Caco-2 (cell line): Measurements from ENCODE around the gene LHX4. TPM values are rescaled to one million over a fixed set of nuclear protein-coding genes. Genes with fewer than 3 reads are reported as not detected.

Experiments
- BruUV-seq: library from RNA; stranded (reverse); fragments of 400-500 nt; replicated peaks from 2 replicates; lab custom pipeline; 2021; lab: Mats Ljungman, UMichigan
- CTCF ChIA-PET: fragments of 300-600 bp; sonication (Branson Sonifier 250); formaldehyde crosslinking; loops from one replicate; lab custom pipeline; 2022; ENCODE audit warnings: antibody characterized with exemption; lab: Charles Lee
- POLR2A ChIA-PET: fragments of 300-600 bp; sonication (Branson Sonifier 250); formaldehyde crosslinking; loops from one replicate; lab custom pipeline; 2022; ENCODE audit warnings: antibody characterized with exemption; lab: Charles Lee
- DNase-seq, 2 experiments: peaks; one replicate each; pipeline versions ENCODE4 v3.0.0 to v3.0.0-alpha.2; 2020 to 2022
- H3K27me3 ChIP-seq: replicated peaks from 2 replicates; pipeline ENCODE4 v1.6.0; 2011; ENCODE audit warnings: low read length; ENCODE audit not compliant: control insufficient read depth, insufficient read depth
- H3K36me3 ChIP-seq: 2 replicates; pipeline ENCODE4 v1.5.1; 2011; ENCODE audit warnings: low read length; ENCODE audit not compliant: control insufficient read depth, insufficient read depth
- H3K4me1 ChIP-seq: fragments of 250-450 bp; sonication (Bioruptor Pico); 2 replicates; pipeline ENCODE4 v1.5.1; 2020; ENCODE audit warnings: mild to moderate bottlenecking
- H3K4me3 ChIP-seq: 2 replicates; pipeline ENCODE4 v1.5.1; 2011; ENCODE audit warnings: low read depth, mild to moderate bottlenecking, control low read depth, low read length
- H3K9me3 ChIP-seq: fragments of 250-450 bp; sonication (Bioruptor Pico); 2 replicates; pipeline ENCODE4 v1.5.1; 2020; ENCODE audit warnings: mild to moderate bottlenecking, moderate library complexity
- H3K27ac Mint-ChIP-seq: one replicate; pipeline ENCODE4 v1.8.0; 2022; ENCODE audit warnings: mixed read lengths; ENCODE audit not compliant: unreplicated experiment
- H3K27me3 Mint-ChIP-seq: one replicate; pipeline ENCODE4 v1.8.0; 2022; ENCODE audit warnings: mixed read lengths; ENCODE audit not compliant: insufficient read depth, unreplicated experiment
- H3K36me3 Mint-ChIP-seq: one replicate; pipeline ENCODE4 v1.8.0; 2022; ENCODE audit warnings: mild to moderate bottlenecking, mixed read lengths; ENCODE audit not compliant: insufficient read depth, unreplicated experiment
- H3K4me1 Mint-ChIP-seq: one replicate; pipeline ENCODE4 v1.8.0; 2022; ENCODE audit warnings: low read depth, mixed read lengths; ENCODE audit not compliant: unreplicated experiment
- H3K4me3 Mint-ChIP-seq: one replicate; pipeline ENCODE4 v1.8.0; 2022; ENCODE audit warnings: mild to moderate bottlenecking, moderate library complexity, mixed read lengths; ENCODE audit not compliant: unreplicated experiment
- H3K9me3 Mint-ChIP-seq: one replicate; pipeline ENCODE4 v1.8.0; 2022; ENCODE audit warnings: mixed read lengths; ENCODE audit not compliant: unreplicated experiment
- intact Hi-C: fragments of 100-400 bp; cut with micrococcal nuclease; formaldehyde crosslinking; loops from one replicate; pipeline ENCODE4 v1.10.0; 2022; ENCODE audit not compliant: unreplicated experiment
- total RNA-seq: library from RNA; stranded (reverse); gene quantifications from 2 replicates; pipeline ENCODE4 v1.2.3, GENCODE V29; 2022
- TF ChIP-seq, protein P1 (sequence below), 2 experiments: fragments of 200-600 bp in 1 of 2; IDR thresholded peaks; 1 replicate in 1 of 2; 2 replicates in 1 of 2; pipeline versions ENCODE4 v1.5.1 to v1.8.0; 2011 to 2022; ENCODE audit warnings: antibody characterized with exemption in 1 of 2, control low read depth in 1 of 2, inconsistent platforms in 1 of 2, low read depth in 1 of 2, low read length in 1 of 2, mild to moderate bottlenecking in 1 of 2, moderate library complexity in 1 of 2; ENCODE audit not compliant: insufficient read depth in 1 of 2, severe bottlenecking in 1 of 2, unreplicated experiment in 1 of 2

Gene LHX4
- total RNA-seq, 1 experiment from 2014 or later: 0.16 TPM

GRCh38 chr1:180278194-180278515 lies 48.1 kb downstream of the LHX4 start:
- Mint-ChIP-seq H3K27ac (no peak overlapping the region), H3K4me1 (no peaks in the 10 kb centered on the region), H3K36me3 (peaks cover 44% of the 10 kb centered on the region), H3K27me3 (no peaks in the 10 kb centered on the region), H3K4me3 (no peak overlapping the region), H3K9me3 (no peaks in the 10 kb centered on the region)
- no peaks in the 10 kb centered on the region for H3K27me3 ChIP-seq
- ChIA-PET CTCF (no interaction called here), POLR2A (no interaction called here)
- BruUV-seq: no TSS peak
- 0 out of 2 replicates have a peak, but pooled peaks cover 6% of the 10 kb centered on the region for H3K4me1 ChIP-seq
- peaks cover 2% of the 10 kb centered on the region for H3K36me3 ChIP-seq
- DNase-seq: no peak
- TF ChIP-seq, protein P1, sequence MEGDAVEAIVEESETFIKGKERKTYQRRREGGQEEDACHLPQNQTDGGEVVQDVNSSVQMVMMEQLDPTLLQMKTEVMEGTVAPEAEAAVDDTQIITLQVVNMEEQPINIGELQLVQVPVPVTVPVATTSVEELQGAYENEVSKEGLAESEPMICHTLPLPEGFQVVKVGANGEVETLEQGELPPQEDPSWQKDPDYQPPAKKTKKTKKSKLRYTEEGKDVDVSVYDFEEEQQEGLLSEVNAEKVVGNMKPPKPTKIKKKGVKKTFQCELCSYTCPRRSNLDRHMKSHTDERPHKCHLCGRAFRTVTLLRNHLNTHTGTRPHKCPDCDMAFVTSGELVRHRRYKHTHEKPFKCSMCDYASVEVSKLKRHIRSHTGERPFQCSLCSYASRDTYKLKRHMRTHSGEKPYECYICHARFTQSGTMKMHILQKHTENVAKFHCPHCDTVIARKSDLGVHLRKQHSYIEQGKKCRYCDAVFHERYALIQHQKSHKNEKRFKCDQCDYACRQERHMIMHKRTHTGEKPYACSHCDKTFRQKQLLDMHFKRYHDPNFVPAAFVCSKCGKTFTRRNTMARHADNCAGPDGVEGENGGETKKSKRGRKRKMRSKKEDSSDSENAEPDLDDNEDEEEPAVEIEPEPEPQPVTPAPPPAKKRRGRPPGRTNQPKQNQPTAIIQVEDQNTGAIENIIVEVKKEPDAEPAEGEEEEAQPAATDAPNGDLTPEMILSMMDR (IDR thresholded peaks at IDR 0.05; ENCODE audit: insufficient read depth in 1 of 2, low read depth in 1 of 2, low read length in 1 of 2, severe bottlenecking in 1 of 2, unreplicated experiment in 1 of 2): no peak
- H3K9me3 ChIP-seq: no peaks in the 10 kb centered on the region
- H3K4me3 ChIP-seq: no peak overlapping the region
- intact Hi-C loops: no loop called here

GRCh38 chr1:180278596-180279395 lies 48.7 kb downstream of the LHX4 start:
- Mint-ChIP-seq H3K36me3 (peaks cover 50% of the 10 kb centered on the region), H3K27me3 (no peaks in the 10 kb centered on the region), H3K4me1 (no peaks in the 10 kb centered on the region), H3K9me3 (no peaks in the 10 kb centered on the region), H3K4me3 (no peak overlapping the region), H3K27ac (no peak overlapping the region)
- DNase-seq: no peak
- H3K27me3 ChIP-seq: no peaks in the 10 kb centered on the region
- peaks cover 2% of the 10 kb centered on the region for H3K36me3 ChIP-seq
- 0 out of 2 replicates have a peak, but pooled peaks cover 6% of the 10 kb centered on the region for H3K4me1 ChIP-seq
- ChIA-PET CTCF (no interaction called here), POLR2A (no interaction called here)
- TF ChIP-seq, protein P1 (IDR thresholded peaks at IDR 0.05; ENCODE audit: insufficient read depth in 1 of 2, low read depth in 1 of 2, low read length in 1 of 2, severe bottlenecking in 1 of 2, unreplicated experiment in 1 of 2): no peak
- intact Hi-C loops: no loop called here
- H3K4me3 ChIP-seq: no peak overlapping the region
- no peaks in the 10 kb centered on the region for H3K9me3 ChIP-seq
- BruUV-seq: no TSS peak

GRCh38 chr1:180279651-180280050 lies 49.6 kb downstream of the LHX4 start:
- 0 out of 2 replicates have a peak, but pooled peaks cover 6% of the 10 kb centered on the region for H3K4me1 ChIP-seq
- Mint-ChIP-seq H3K4me1 (no peaks in the 10 kb centered on the region), H3K27ac (no peak overlapping the region), H3K36me3 (peaks cover 54% of the 10 kb centered on the region), H3K9me3 (no peaks in the 10 kb centered on the region), H3K4me3 (no peak overlapping the region), H3K27me3 (no peaks in the 10 kb centered on the region)
- TF ChIP-seq, protein P1 (IDR thresholded peaks at IDR 0.05; ENCODE audit: insufficient read depth in 1 of 2, low read depth in 1 of 2, low read length in 1 of 2, severe bottlenecking in 1 of 2, unreplicated experiment in 1 of 2): no peak
- intact Hi-C loops: no loop called here
- ChIA-PET CTCF (no interaction called here), POLR2A (no interaction called here)
- H3K36me3 ChIP-seq: peaks cover 2% of the 10 kb centered on the region
- H3K27me3 ChIP-seq: no peaks in the 10 kb centered on the region
- no peak overlapping the region for H3K4me3 ChIP-seq
- no peak for DNase-seq
- no TSS peak for BruUV-seq
- H3K9me3 ChIP-seq: no peaks in the 10 kb centered on the region
